Right ventricle myocardium inferior (tissue), 1 donor: ENCODE data around the gene PKD1L1. TPM values are rescaled to one million over a fixed set of nuclear protein-coding genes. Genes with fewer than 3 reads are reported as not detected.
"Not testable (repeated sequence)": the region's sequence is repeated elsewhere in the genome, so short reads cannot be mapped to it uniquely, and the experiment has no call there.

Source experiments
- ATAC-seq: fragments of 200-7000 bp; cut with Tn5 transposase; one replicate; pipeline ENCODE4 v1.9.1; 2020; ENCODE audit warnings: mild to moderate bottlenecking, moderate library complexity
- DNase-seq: peaks from one replicate; pipeline ENCODE4 v3.0.0; 2021; ENCODE audit errors: missing footprints
- intact Hi-C: fragments of 100-400 bp; cut with DNase I; formaldehyde crosslinking; loops from one replicate; pipeline ENCODE4 v1.11.0; 2022
- total RNA-seq: library from RNA; stranded (reverse); fragmentation: NEBNext Ultra II Directional; extraction: Animal tissue kit (Norgen Biotek cat#: 25700); gene quantifications from one replicate; pipeline ENCODE4 v1.2.1, GENCODE V29; 2021
- donor health status: DM: no; HTN: yes; CAD: no; lungs with severe emphysema.

The PKD1L1 gene
- total RNA-seq, 1 donor from 2014 or later: 1.3 TPM

- intact Hi-C loops: no loop called here
- DNase-seq (no peak), ATAC-seq (peak; percentile 50)
Measured at GRCh38 chr7:47967123-47967522, 18.9 kb upstream of the PKD1L1 start.

GRCh38 chr7:47965456-47965855, 17.2 kb upstream of the PKD1L1 start:
- intact Hi-C loops: no loop called here
- no peak for ATAC-seq

GRCh38 chr7:47962262-47962661, 14.0 kb upstream of the PKD1L1 start:
- intact Hi-C loops: no loop called here
- no peak for ATAC-seq

More at GRCh38 chr7:47965456-47965855, 17.2 kb upstream of the PKD1L1 start:
- no peak for DNase-seq

GRCh38 chr7:47957156-47957555, 8.9 kb upstream of the PKD1L1 start:
- intact Hi-C loops: no loop called here
- ATAC-seq: no peak

More at GRCh38 chr7:47962262-47962661, 14.0 kb upstream of the PKD1L1 start:
- DNase-seq: no peak

GRCh38 chr7:47956220-47956619, 8.0 kb upstream of the PKD1L1 start:
- intact Hi-C loops: no loop called here
- no peak for ATAC-seq
- no peak for DNase-seq

More at GRCh38 chr7:47957156-47957555, 8.9 kb upstream of the PKD1L1 start:
- DNase-seq: no peak

- no peak for ATAC-seq
- intact Hi-C loops: no loop called here
- DNase-seq: no peak
Measured at GRCh38 chr7:47954231-47954911, 6.1 kb upstream of the PKD1L1 start.

- no peak for ATAC-seq
- no peak for DNase-seq
- intact Hi-C loops: no loop called here
Measured at GRCh38 chr7:47953822-47954221, 5.6 kb upstream of the PKD1L1 start.

- DNase-seq (no peak), ATAC-seq (no peak)
- intact Hi-C loops: no loop called here
Measured at GRCh38 chr7:47952224-47952623, 4.0 kb upstream of the PKD1L1 start.

GRCh38 chr7:47951374-47951773, 3.1 kb upstream of the PKD1L1 start:
- intact Hi-C loops: no loop called here
- DNase-seq (no peak), ATAC-seq (no peak)

GRCh38 chr7:47950714-47951113, 2.4 kb upstream of the PKD1L1 start:
- intact Hi-C loops: no loop called here
- ATAC-seq (peak; percentile 49), DNase-seq (no peak)

GRCh38 chr7:47949703-47950102, 1.4 kb upstream of the PKD1L1 start:
- ATAC-seq: no peak
- no peak for DNase-seq
- intact Hi-C loops: no loop called here

- intact Hi-C loops: no loop called here
- no peak for DNase-seq
Measured at GRCh38 chr7:47947355-47947749, 914 bp downstream of the PKD1L1 start.

GRCh38 chr7:47946581-47947354, 1.5 kb downstream of the PKD1L1 start:
- ATAC-seq (no peak), DNase-seq (no peak)
- intact Hi-C loops: no loop called here

More at GRCh38 chr7:47947355-47947749, 914 bp downstream of the PKD1L1 start:
- no peak for ATAC-seq

- DNase-seq (peak; percentile 89), ATAC-seq (no peak)
- intact Hi-C loops: loop anchor here (1.0 kb wide), 2 partner anchors 23 to 165 kb away; no protein-coding TSS in a partner anchor
Measured at GRCh38 chr7:47945261-47946015, 2.8 kb downstream of the PKD1L1 start.

GRCh38 chr7:47944536-47945260, 3.6 kb downstream of the PKD1L1 start:
- DNase-seq (no peak), ATAC-seq (no peak)
- intact Hi-C loops: loop anchor here (1.0 kb wide), 2 partner anchors 24 to 166 kb away; no protein-coding TSS in a partner anchor

GRCh38 chr7:47943676-47944474, 4.4 kb downstream of the PKD1L1 start:
- intact Hi-C loops: no loop called here
- ATAC-seq: no peak

GRCh38 chr7:47942651-47943050, 5.6 kb downstream of the PKD1L1 start:
- intact Hi-C loops, DNase-seq, ATAC-seq: not testable (repeated sequence)

More at GRCh38 chr7:47943676-47944474, 4.4 kb downstream of the PKD1L1 start:
- DNase-seq: no peak

- no peak for DNase-seq
- intact Hi-C loops: no loop called here
- no peak for ATAC-seq
Measured at GRCh38 chr7:47942132-47942531, 6.1 kb downstream of the PKD1L1 start.
